Neuronal stem cell (in vitro differentiated cells): ENCODE results near the gene FUBP3.
"Not testable (repeated sequence)": the region's sequence is repeated elsewhere in the genome, so short reads cannot be mapped to it uniquely, and the experiment has no call there.

Experiments used
- DNase-seq: peaks from one replicate; pipeline ENCODE4 v3.0.0-alpha.2; 2013; ENCODE audit warnings: low spot score
- H2AFZ ChIP-seq: one replicate; pipeline ENCODE4 v1.6.1; 2013; ENCODE audit warnings: mild to moderate bottlenecking, low read length, inconsistent platforms
- H2AK5ac ChIP-seq: 2 replicates; pipeline ENCODE4 v1.6.1; 2013; ENCODE audit warnings: low read depth, mild to moderate bottlenecking, inconsistent platforms, low read length, moderate library complexity, mixed read lengths
- H2BK120ac ChIP-seq: 2 replicates; pipeline ENCODE4 v1.6.1; 2013; ENCODE audit warnings: low read depth, mild to moderate bottlenecking, inconsistent platforms, low read length, moderate library complexity, mixed read lengths
- H2BK12ac ChIP-seq: one replicate; pipeline ENCODE4 v1.6.1; 2013; ENCODE audit warnings: low read length, inconsistent platforms
- H2BK15ac ChIP-seq: 2 replicates; pipeline ENCODE4 v1.6.1; 2013; ENCODE audit warnings: mild to moderate bottlenecking, low read length, inconsistent platforms, mixed read lengths
- H2BK5ac ChIP-seq: one replicate; pipeline ENCODE4 v1.6.1; 2013; ENCODE audit warnings: inconsistent platforms, mild to moderate bottlenecking, low read length, moderate library complexity
- H3K14ac ChIP-seq: one replicate; pipeline ENCODE4 v1.6.1; 2013; ENCODE audit warnings: low read length, inconsistent platforms
- H3K18ac ChIP-seq: 2 replicates; pipeline ENCODE4 v1.6.1; 2013; ENCODE audit warnings: low read length, inconsistent platforms
- H3K23ac ChIP-seq: 2 replicates; pipeline ENCODE4 v1.6.1; 2013; ENCODE audit warnings: low read depth, mild to moderate bottlenecking, mixed read lengths, low read length, inconsistent platforms; ENCODE audit not compliant: poor library complexity
- H3K27ac ChIP-seq: replicated peaks from 3 replicates; pipeline ENCODE4 v1.5.1; 2013; ENCODE audit warnings: low read length, inconsistent platforms
- H3K27me3 ChIP-seq, 3 experiments: 2 replicates each; pipeline ENCODE4 v1.6.1; 2013; ENCODE audit warnings: low read length in 3 of 3, mild to moderate bottlenecking in 2 of 3, inconsistent platforms in 1 of 3, low read depth in 1 of 3, mixed read lengths in 1 of 3, moderate library complexity in 1 of 3; ENCODE audit not compliant: control insufficient read depth in 3 of 3, insufficient read depth in 3 of 3
- H3K36me3 ChIP-seq, 2 donors: replicated peaks in 1 of 2; 2 replicates each; pipeline ENCODE4 v1.6.1; 2013; ENCODE audit warnings: low read length in 2 of 2; ENCODE audit not compliant: control insufficient read depth in 2 of 2, insufficient read depth in 2 of 2
- H3K4ac ChIP-seq: 2 replicates; pipeline ENCODE4 v1.6.1; 2013; ENCODE audit warnings: inconsistent platforms, mild to moderate bottlenecking, low read length, moderate library complexity
- H3K4me1 ChIP-seq, 2 donors: 1 replicate in 1 of 2; 2 replicates in 1 of 2; pipeline ENCODE4 v1.6.1; 2013; ENCODE audit warnings: low read length in 2 of 2, low read depth in 1 of 2; ENCODE audit not compliant: control insufficient read depth in 2 of 2, insufficient read depth in 1 of 2
- H3K4me2 ChIP-seq: one replicate; pipeline ENCODE4 v1.6.1; 2013; ENCODE audit warnings: mild to moderate bottlenecking, low read length, inconsistent platforms; ENCODE audit not compliant: insufficient read depth, poor library complexity, severe bottlenecking
- H3K4me3 ChIP-seq, 2 donors: 2 replicates each; pipeline ENCODE4 v1.5.1; 2013; ENCODE audit warnings: low read length in 2 of 2, mild to moderate bottlenecking in 2 of 2, inconsistent platforms in 1 of 2, moderate library complexity in 1 of 2
- H3K79me1 ChIP-seq: one replicate; pipeline ENCODE4 v1.6.1; 2013; ENCODE audit warnings: low read depth, mild to moderate bottlenecking, inconsistent platforms, low read length, moderate library complexity
- H3K9ac ChIP-seq: one replicate; pipeline ENCODE4 v1.6.1; 2013; ENCODE audit warnings: mild to moderate bottlenecking, low read depth, low read length, inconsistent platforms; ENCODE audit not compliant: poor library complexity
- H3K9me3 ChIP-seq, 2 donors: replicated peaks in 1 of 2; 2 replicates each; pipeline versions ENCODE3 to v1.6.1; 2013; ENCODE audit warnings: low read length in 2 of 2, mild to moderate bottlenecking in 2 of 2, inconsistent platforms in 1 of 2, low read depth in 1 of 2, mixed read lengths in 1 of 2, moderate library complexity in 1 of 2; ENCODE audit not compliant: control insufficient read depth in 2 of 2, insufficient read depth in 1 of 2
- H4K8ac ChIP-seq: one replicate; pipeline ENCODE4 v1.6.1; 2013; ENCODE audit warnings: low read depth, mild to moderate bottlenecking, inconsistent platforms, low read length, moderate library complexity
- H4K91ac ChIP-seq: one replicate; pipeline ENCODE4 v1.6.1; 2013; ENCODE audit warnings: low read length, low read depth, mild to moderate bottlenecking, inconsistent platforms; ENCODE audit not compliant: poor library complexity
- WGBS, 2 donors: extraction: QIAGEN DNeasy Blood & Tissue Kit; methylation state at CpG; one replicate each; pipeline ENCODE4 v1.1.7; 2013; ENCODE audit warnings: missing lambda C conversion rate in 2 of 2, mixed read lengths in 1 of 2; ENCODE audit not compliant: insufficient read length in 2 of 2, insufficient replicate concordance in 1 of 2; ENCODE audit errors: extremely low coverage in 2 of 2; 5-methylcytosine and 5-hydroxymethylcytosine counted together

The FUBP3 gene

GRCh38 chr9:130556396-130557076, 22.8 kb upstream of the FUBP3 start:
- no peaks in the 10 kb centered on the region for H3K79me1 ChIP-seq
- no peak overlapping the region for H2AFZ ChIP-seq
- DNase-seq: no peak
- H3K4me3 ChIP-seq: no peak overlapping the region
- no peak overlapping the region for H2BK15ac ChIP-seq
- H3K4me1 ChIP-seq: peaks cover 4 to 5% of the 10 kb centered on the region in 2 donors
- H2AK5ac ChIP-seq: no peak overlapping the region
- no peak overlapping the region for H2BK5ac ChIP-seq
- H3K14ac ChIP-seq: peak overlapping the region; percentile 47
- no peak overlapping the region for H3K27ac ChIP-seq
- no CpG with 5 or more reads among the region's 18 CpGs for WGBS, 2 donors
- H3K18ac ChIP-seq: no peak overlapping the region
- peaks cover 0 to 5% of the 10 kb centered on the region in 2 donors for H3K9me3 ChIP-seq
- no peak overlapping the region for H3K4ac ChIP-seq
- no peak overlapping the region for H4K8ac ChIP-seq
- no peak overlapping the region for H3K23ac ChIP-seq
- no peaks in the 10 kb centered on the region for H3K36me3 ChIP-seq
- H3K4me2 ChIP-seq: no peak overlapping the region
- no peak overlapping the region for H4K91ac ChIP-seq
- H3K9ac ChIP-seq: no peak overlapping the region
- no peak overlapping the region for H2BK12ac ChIP-seq
- H3K27me3 ChIP-seq: peaks cover 0 to 15% (median 0%) of the 10 kb centered on the region in 3 experiments
- no peak overlapping the region for H2BK120ac ChIP-seq

- no peak overlapping the region for H2BK5ac ChIP-seq
- no peak overlapping the region for H2AK5ac ChIP-seq
- no peak overlapping the region for H3K4ac ChIP-seq
- H3K36me3 ChIP-seq: no peaks in the 10 kb centered on the region
- H2AFZ ChIP-seq: no peak overlapping the region
- no CpG with 5 or more reads among the region's 6 CpGs for WGBS, 2 donors
- no peak overlapping the region for H3K14ac ChIP-seq
- H4K8ac ChIP-seq: no peak overlapping the region
- peaks cover 0 to 5% of the 10 kb centered on the region in 2 donors for H3K9me3 ChIP-seq
- H3K9ac ChIP-seq: no peak overlapping the region
- H4K91ac ChIP-seq: no peak overlapping the region
- H2BK120ac ChIP-seq: no peak overlapping the region
- peaks cover 0 to 15% (median 0%) of the 10 kb centered on the region in 3 experiments for H3K27me3 ChIP-seq
- H3K18ac ChIP-seq: no peak overlapping the region
- no peak overlapping the region for H2BK12ac ChIP-seq
- no peak overlapping the region for H3K4me3 ChIP-seq
- H3K23ac ChIP-seq: no peak overlapping the region
- no peak overlapping the region for H2BK15ac ChIP-seq
- no peaks in the 10 kb centered on the region for H3K79me1 ChIP-seq
- H3K4me2 ChIP-seq: no peak overlapping the region
- no peak overlapping the region for H3K27ac ChIP-seq
- peaks cover 4% of the 10 kb centered on the region in 2 donors for H3K4me1 ChIP-seq
- no peak for DNase-seq
These were observed 22.3 kb upstream of the FUBP3 start for GRCh38 chr9:130557077-130557468.

- no peak overlapping the region for H2AK5ac ChIP-seq
- H3K27me3 ChIP-seq: peaks cover 0 to 8% (median 0%) of the 10 kb centered on the region in 3 experiments
- H3K4ac ChIP-seq: no peak overlapping the region
- H2BK12ac ChIP-seq: no peak overlapping the region
- no peak overlapping the region for H4K8ac ChIP-seq
- DNase-seq: no peak
- no peak overlapping the region for H3K27ac ChIP-seq
- no CpG with 5 or more reads among the region's 2 CpGs for WGBS, 2 donors
- no peak overlapping the region for H3K18ac ChIP-seq
- no peak overlapping the region for H2BK5ac ChIP-seq
- peak overlapping the region; percentile 70 for H2AFZ ChIP-seq
- no peak overlapping the region for H3K9ac ChIP-seq
- no peak overlapping the region for H3K4me2 ChIP-seq
- H2BK120ac ChIP-seq: no peak overlapping the region
- no peaks in the 10 kb centered on the region for H3K36me3 ChIP-seq
- H3K4me1 ChIP-seq: peaks cover 3 to 4% of the 10 kb centered on the region in 2 donors
- no peak overlapping the region for H2BK15ac ChIP-seq
- no peak overlapping the region for H4K91ac ChIP-seq
- no peak overlapping the region for H3K14ac ChIP-seq
- no peaks in the 10 kb centered on the region for H3K79me1 ChIP-seq
- H3K4me3 ChIP-seq: no peak overlapping the region
- no peaks in the 10 kb centered on the region for H3K9me3 ChIP-seq
- no peak overlapping the region for H3K23ac ChIP-seq
These were observed 18.3 kb upstream of the FUBP3 start for GRCh38 chr9:130561056-130561455.

GRCh38 chr9:130562525-130562924, 16.9 kb upstream of the FUBP3 start:
- WGBS, 2 donors: no CpG with 5 or more reads among the region's 4 CpGs
- not testable (repeated sequence) for H2AFZ ChIP-seq, H2BK5ac ChIP-seq, H3K23ac ChIP-seq, H3K4me2 ChIP-seq, H3K9ac ChIP-seq, H3K4me3 ChIP-seq, H3K4ac ChIP-seq, H2BK15ac ChIP-seq, H3K79me1 ChIP-seq, H3K4me1 ChIP-seq, H2AK5ac ChIP-seq, H4K8ac ChIP-seq, H3K27me3 ChIP-seq, H2BK120ac ChIP-seq, H3K18ac ChIP-seq, H3K14ac ChIP-seq, H3K9me3 ChIP-seq, H3K36me3 ChIP-seq, DNase-seq, H2BK12ac ChIP-seq, H3K27ac ChIP-seq, H4K91ac ChIP-seq
